Measurements from ENCODE around the gene CFAP299.

CFAP299 gene

DNA sequence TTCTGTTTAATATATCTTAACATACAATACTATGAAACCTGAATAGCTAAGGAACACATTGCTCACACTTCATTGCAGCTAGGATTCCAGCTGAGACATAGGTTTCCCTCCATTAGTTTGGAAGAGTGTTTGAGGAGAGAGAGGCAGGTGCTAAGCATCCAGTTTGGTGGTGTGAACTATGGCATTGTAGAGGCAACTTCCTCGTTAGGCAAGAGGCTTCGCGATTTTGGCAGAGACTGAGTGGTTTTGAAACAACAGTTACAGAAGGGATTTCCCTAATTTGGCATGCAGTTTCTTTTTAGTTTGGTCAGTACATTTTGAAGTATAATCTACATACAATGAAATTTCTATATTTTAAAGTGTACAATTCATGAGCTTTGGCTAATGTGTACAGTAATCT, 577.9 kb downstream of the CFAP299 start:
- Histone ChIP-seq H3K27me3 (ENCODE audit: low read length) (no peaks in the 10 kb centered on the region), H3F3A (ENCODE audit: insufficient read depth) (no peaks in the 10 kb centered on the region), H4K20me1 (ENCODE audit: low read depth, low read length) (no peaks in the 10 kb centered on the region), H3K27ac (ENCODE audit: low read depth, low read length) (no peak overlapping the region), H3K9ac (ENCODE audit: low read length) (no peak overlapping the region), H2AFZ (ENCODE audit: low read depth, low read length, severe bottlenecking) (no peak overlapping the region), H3K4me3 (ENCODE audit: insufficient read depth, low read length, poor library complexity, severe bottlenecking) (no peak overlapping the region), H3K4me2 (ENCODE audit: low read depth, low read length, poor library complexity, severe bottlenecking) (no peak overlapping the region), H3K9me3 (ENCODE audit: insufficient read depth, low read length) (no peaks in the 10 kb centered on the region), H3K9me2 (replicated peaks; ENCODE audit: insufficient read depth, low read length) (no peaks in the 10 kb centered on the region), H3K79me2 (ENCODE audit: insufficient read depth, low read length) (no peaks in the 10 kb centered on the region), H3K36me3 (ENCODE audit: low read length) (no peaks in the 10 kb centered on the region)
- TF ChIP-seq EZH2phosphoT487 (conservative IDR thresholded peaks at IDR 0.05; ENCODE audit: low read length), result no peak

DNA sequence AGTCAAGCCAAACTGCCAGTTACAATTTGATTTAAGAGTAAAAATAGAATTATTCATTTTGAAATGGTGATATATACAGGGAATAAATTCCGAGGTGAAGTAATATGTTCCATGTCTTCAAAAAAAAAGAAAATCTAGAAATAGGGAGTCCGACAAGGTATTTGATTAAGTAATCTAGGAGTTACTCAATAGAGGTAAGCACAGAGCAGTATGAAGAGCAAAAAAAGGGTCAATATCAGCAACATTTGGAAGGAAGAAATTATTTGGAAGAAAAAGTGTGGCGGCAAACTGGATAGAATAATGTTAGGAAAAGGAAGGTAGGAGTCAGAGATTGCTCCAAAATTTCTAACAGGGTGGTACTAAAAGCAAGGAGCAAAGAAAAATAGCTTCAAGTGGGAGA, 581.2 kb downstream of the CFAP299 start:
- no peaks in the 10 kb centered on the region for H3K9me2 ChIP-seq (replicated peaks; ENCODE audit: insufficient read depth, low read length)
- TF ChIP-seq, protein P1, sequence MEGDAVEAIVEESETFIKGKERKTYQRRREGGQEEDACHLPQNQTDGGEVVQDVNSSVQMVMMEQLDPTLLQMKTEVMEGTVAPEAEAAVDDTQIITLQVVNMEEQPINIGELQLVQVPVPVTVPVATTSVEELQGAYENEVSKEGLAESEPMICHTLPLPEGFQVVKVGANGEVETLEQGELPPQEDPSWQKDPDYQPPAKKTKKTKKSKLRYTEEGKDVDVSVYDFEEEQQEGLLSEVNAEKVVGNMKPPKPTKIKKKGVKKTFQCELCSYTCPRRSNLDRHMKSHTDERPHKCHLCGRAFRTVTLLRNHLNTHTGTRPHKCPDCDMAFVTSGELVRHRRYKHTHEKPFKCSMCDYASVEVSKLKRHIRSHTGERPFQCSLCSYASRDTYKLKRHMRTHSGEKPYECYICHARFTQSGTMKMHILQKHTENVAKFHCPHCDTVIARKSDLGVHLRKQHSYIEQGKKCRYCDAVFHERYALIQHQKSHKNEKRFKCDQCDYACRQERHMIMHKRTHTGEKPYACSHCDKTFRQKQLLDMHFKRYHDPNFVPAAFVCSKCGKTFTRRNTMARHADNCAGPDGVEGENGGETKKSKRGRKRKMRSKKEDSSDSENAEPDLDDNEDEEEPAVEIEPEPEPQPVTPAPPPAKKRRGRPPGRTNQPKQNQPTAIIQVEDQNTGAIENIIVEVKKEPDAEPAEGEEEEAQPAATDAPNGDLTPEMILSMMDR (IDR thresholded peaks at IDR 0.05; ENCODE audit: insufficient read depth, low read length, poor library complexity, severe bottlenecking), result no peak
- no peak for TF ChIP-seq EZH2phosphoT487 (conservative IDR thresholded peaks at IDR 0.05; ENCODE audit: low read length)

DNA sequence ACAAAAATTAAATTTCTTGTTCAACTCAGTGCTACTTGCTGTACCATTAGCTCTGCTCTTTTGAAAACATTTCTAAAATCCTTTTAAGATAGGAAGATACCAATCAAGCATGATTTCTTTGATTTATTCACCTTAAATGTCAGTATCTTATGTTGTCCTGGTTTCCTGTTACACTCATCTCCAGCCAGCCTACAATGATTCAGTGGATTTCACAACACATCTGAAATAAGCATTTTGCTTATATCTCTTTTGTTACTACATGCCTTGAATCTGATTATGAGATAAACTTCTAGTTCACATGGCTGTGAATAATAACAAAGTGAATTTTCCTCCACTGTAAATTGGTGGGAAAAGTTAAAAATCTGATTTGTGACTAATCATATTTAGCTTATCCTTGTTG, 582.5 kb downstream of the CFAP299 start:
- no peak overlapping the region for H3K4me2 ChIP-seq (ENCODE audit: low read depth, low read length, poor library complexity, severe bottlenecking)
- no peak overlapping the region for H2AFZ ChIP-seq (ENCODE audit: low read depth, low read length, severe bottlenecking)
- no peak overlapping the region for H3K4me3 ChIP-seq (ENCODE audit: insufficient read depth, low read length, poor library complexity, severe bottlenecking)
- H3K79me2 ChIP-seq (ENCODE audit: insufficient read depth, low read length), result no peaks in the 10 kb centered on the region
- no peaks in the 10 kb centered on the region for H3K9me3 ChIP-seq (ENCODE audit: insufficient read depth, low read length)
- no peaks in the 10 kb centered on the region for H3K36me3 ChIP-seq (ENCODE audit: low read length)
- no peaks in the 10 kb centered on the region for H3K9me2 ChIP-seq (replicated peaks; ENCODE audit: insufficient read depth, low read length)
- H3F3A ChIP-seq (ENCODE audit: insufficient read depth), result no peaks in the 10 kb centered on the region
- H3K27ac ChIP-seq (ENCODE audit: low read depth, low read length), result no peak overlapping the region
- no peaks in the 10 kb centered on the region for H4K20me1 ChIP-seq (ENCODE audit: low read depth, low read length)
- TF ChIP-seq, protein P1 (IDR thresholded peaks at IDR 0.05; ENCODE audit: insufficient read depth, low read length, poor library complexity, severe bottlenecking), result no peak
- no peak for TF ChIP-seq EZH2phosphoT487 (conservative IDR thresholded peaks at IDR 0.05; ENCODE audit: low read length)
- H3K27me3 ChIP-seq (ENCODE audit: low read length), result no peaks in the 10 kb centered on the region
- H3K9ac ChIP-seq (ENCODE audit: low read length), result no peak overlapping the region

More for the DNA sequence above, 581.2 kb downstream of the CFAP299 start:
- Histone ChIP-seq H4K20me1 (ENCODE audit: low read depth, low read length) (no peaks in the 10 kb centered on the region), H3K4me3 (ENCODE audit: insufficient read depth, low read length, poor library complexity, severe bottlenecking) (no peak overlapping the region), H3K27ac (ENCODE audit: low read depth, low read length) (no peak overlapping the region), H3K4me2 (ENCODE audit: low read depth, low read length, poor library complexity, severe bottlenecking) (no peak overlapping the region), H2AFZ (ENCODE audit: low read depth, low read length, severe bottlenecking) (no peak overlapping the region), H3K9ac (ENCODE audit: low read length) (no peak overlapping the region), H3F3A (ENCODE audit: insufficient read depth) (no peaks in the 10 kb centered on the region), H3K27me3 (ENCODE audit: low read length) (no peaks in the 10 kb centered on the region), H3K36me3 (ENCODE audit: low read length) (no peaks in the 10 kb centered on the region), H3K79me2 (ENCODE audit: insufficient read depth, low read length) (no peaks in the 10 kb centered on the region), H3K9me3 (ENCODE audit: insufficient read depth, low read length) (no peaks in the 10 kb centered on the region)

DNA sequence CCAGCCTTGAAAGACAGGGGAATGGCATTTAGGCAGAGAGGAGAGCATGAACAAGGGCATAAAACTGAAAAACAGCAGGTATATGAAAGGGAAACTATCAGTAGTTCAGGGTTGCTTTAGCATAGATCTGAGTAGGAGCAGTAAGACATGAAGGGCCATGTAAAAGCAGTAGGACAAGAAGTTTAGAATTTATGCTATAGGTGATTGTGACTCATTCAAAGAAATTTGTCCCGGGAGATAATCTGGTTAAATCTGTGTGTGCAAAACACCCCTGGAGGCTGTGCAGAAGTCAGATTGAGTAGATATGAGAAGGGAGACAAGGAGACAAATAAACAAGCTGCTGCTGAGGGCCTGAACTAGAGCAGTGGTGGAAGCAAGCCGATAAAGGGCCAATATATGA, 585.9 kb downstream of the CFAP299 start:
- H2AFZ ChIP-seq (ENCODE audit: low read depth, low read length, severe bottlenecking), result no peak overlapping the region
- H3K9me2 ChIP-seq (replicated peaks; ENCODE audit: insufficient read depth, low read length), result no peaks in the 10 kb centered on the region
- no peaks in the 10 kb centered on the region for H3K27me3 ChIP-seq (ENCODE audit: low read length)
- no peak overlapping the region for H3K27ac ChIP-seq (ENCODE audit: low read depth, low read length)
- H3K9me3 ChIP-seq (ENCODE audit: insufficient read depth, low read length), result no peaks in the 10 kb centered on the region
- no peak overlapping the region for H3K4me3 ChIP-seq (ENCODE audit: insufficient read depth, low read length, poor library complexity, severe bottlenecking)
- 0 out of 2 replicates have a peak, but pooled peaks cover 2% of the 10 kb centered on the region for H3F3A ChIP-seq (ENCODE audit: insufficient read depth)
- H3K9ac ChIP-seq (ENCODE audit: low read length), result no peak overlapping the region
- TF ChIP-seq, protein P1 (IDR thresholded peaks at IDR 0.05; ENCODE audit: insufficient read depth, low read length, poor library complexity, severe bottlenecking), result no peak
- no peak for TF ChIP-seq EZH2phosphoT487 (conservative IDR thresholded peaks at IDR 0.05; ENCODE audit: low read length)
- no peak overlapping the region for H3K4me2 ChIP-seq (ENCODE audit: low read depth, low read length, poor library complexity, severe bottlenecking)
- H3K79me2 ChIP-seq (ENCODE audit: insufficient read depth, low read length), result no peaks in the 10 kb centered on the region
- no peaks in the 10 kb centered on the region for H3K36me3 ChIP-seq (ENCODE audit: low read length)
- no peaks in the 10 kb centered on the region for H4K20me1 ChIP-seq (ENCODE audit: low read depth, low read length)
